GM18951 (cell line): ENCODE data around the gene FBLN1.
"Not testable (repeated sequence)": the region's sequence is repeated elsewhere in the genome, so short reads cannot be mapped to it uniquely, and the experiment has no call there.

ENCODE experiments used
- POLR2A ChIP-seq: IDR thresholded peaks from 4 replicates; pipeline ENCODE4 v1.6.1; 2011; ENCODE audit warnings: mild to moderate bottlenecking; ENCODE audit not compliant: insufficient read length, insufficient read depth; ENCODE audit errors: extremely low read depth
- in situ Hi-C: fragments of 300-500 bp; cut with MboI; formaldehyde crosslinking; loops from one replicate; pipeline ENCODE4 v1.12.0; 2022; ENCODE audit warnings: low sequenced_read_pairs, mixed read lengths, inconsistent platforms; ENCODE audit not compliant: unreplicated experiment

FBLN1 gene

GRCh38 chr22:45502215-45503049 lies at the start of gene FBLN1:
FBLN1 (plus strand) TSS chr22:45502883; CDS start chr22:45502986, 103 bp downstream.
- in situ Hi-C loops, result no loop called here
- no peak for TF ChIP-seq POLR2A

GRCh38 chr22:45453764-45454163 lies 48.9 kb upstream of the FBLN1 start:
- TF ChIP-seq POLR2A, result no peak
- in situ Hi-C loops, result no loop called here

- no peak for TF ChIP-seq POLR2A
- in situ Hi-C loops, result no loop called here
Measured at GRCh38 chr22:45454275-45454674, 48.4 kb upstream of the FBLN1 start.

GRCh38 chr22:45455212-45455611 lies 47.5 kb upstream of the FBLN1 start:
- in situ Hi-C loops, result no loop called here
- TF ChIP-seq POLR2A, result no peak

GRCh38 chr22:45455621-45456020 lies 47.1 kb upstream of the FBLN1 start:
- TF ChIP-seq POLR2A, result no peak
- in situ Hi-C loops, result no loop called here

GRCh38 chr22:45456811-45457210 lies 45.9 kb upstream of the FBLN1 start:
- in situ Hi-C loops, result no loop called here
- no peak for TF ChIP-seq POLR2A

GRCh38 chr22:45458532-45458931 lies 44.2 kb upstream of the FBLN1 start:
- TF ChIP-seq POLR2A, result no peak
- in situ Hi-C loops, result no loop called here

- in situ Hi-C loops, result no loop called here
Measured at GRCh38 chr22:45459235-45459634, 43.4 kb upstream of the FBLN1 start.

GRCh38 chr22:45460288-45461109 lies 42.2 kb upstream of the FBLN1 start:
- in situ Hi-C loops, result no loop called here
- TF ChIP-seq POLR2A, result no peak

More at GRCh38 chr22:45459235-45459634, 43.4 kb upstream of the FBLN1 start:
- no peak for TF ChIP-seq POLR2A

- TF ChIP-seq POLR2A, result no peak
- in situ Hi-C loops, result no loop called here
Measured at GRCh38 chr22:45462034-45462655, 40.5 kb upstream of the FBLN1 start.

- in situ Hi-C loops, result not testable (repeated sequence)
Measured at GRCh38 chr22:45463691-45464090, 39.0 kb upstream of the FBLN1 start.

GRCh38 chr22:45465633-45466032 lies 37.0 kb upstream of the FBLN1 start:
- TF ChIP-seq POLR2A, result no peak
- in situ Hi-C loops, result no loop called here

- in situ Hi-C loops, result no loop called here
Measured at GRCh38 chr22:45468872-45469271, 33.8 kb upstream of the FBLN1 start.

More at GRCh38 chr22:45468872-45469271, 33.8 kb upstream of the FBLN1 start:
- TF ChIP-seq POLR2A, result no peak
